Large intestine (tissue), 12 donors: ENCODE measurements around the gene CLCNKB. TPM values are rescaled to one million over a fixed set of nuclear protein-coding genes. Genes with fewer than 3 reads are reported as not detected.
"Not testable (repeated sequence)": the region's sequence is repeated elsewhere in the genome, so short reads cannot be mapped to it uniquely, and the experiment has no call there.

ENCODE experiments used
- DNase-seq, 2 donors: peaks; one replicate each; pipeline versions ENCODE4 v3.0.0 to v3.0.0-alpha.2; 2013
- H3K27ac ChIP-seq: one replicate; pipeline ENCODE4 v1.5.1; 2013; ENCODE audit warnings: low read length
- H3K27me3 ChIP-seq: 2 replicates; pipeline ENCODE4 v1.6.1; 2013; ENCODE audit warnings: low read length; ENCODE audit not compliant: control insufficient read depth, insufficient read depth
- H3K36me3 ChIP-seq: 2 replicates; pipeline ENCODE4 v1.6.1; 2013; ENCODE audit warnings: low read length; ENCODE audit not compliant: control insufficient read depth, insufficient read depth
- H3K4me1 ChIP-seq: one replicate; pipeline ENCODE4 v1.6.1; 2013; ENCODE audit warnings: low read length; ENCODE audit not compliant: control insufficient read depth, insufficient read depth
- H3K4me3 ChIP-seq: one replicate; pipeline ENCODE4 v1.5.1; 2013; ENCODE audit warnings: low read length
- H3K9me3 ChIP-seq: one replicate; pipeline ENCODE4 v1.6.1; 2013; ENCODE audit warnings: mild to moderate bottlenecking, low read depth, low read length, moderate library complexity; ENCODE audit not compliant: control insufficient read depth
- WGBS: methylation state at CpG from one replicate; pipeline ENCODE4 v1.1.5; 2013; ENCODE audit warnings: low lambda C conversion rate; ENCODE audit not compliant: insufficient coverage; 5-methylcytosine and 5-hydroxymethylcytosine counted together
- long read RNA-seq, 11 donors: transcript quantifications; one replicate each; lab custom pipeline, GENCODE V29; 2026
- polyA plus RNA-seq: library from polyadenylated mRNA; unstranded; fragments of 120-200 nt; gene quantifications from one replicate; pipeline ENCODE4 v1.2.1, GENCODE V29; 2013

Gene CLCNKB
- 0.42 TPM for polyA plus RNA-seq
- long read RNA-seq, donor 1: 0 reads
- long read RNA-seq, donor 2: 0 reads
- long read RNA-seq, donor 3: 0 reads
- long read RNA-seq, donor 4: 0 reads
- long read RNA-seq, donor 5: 0 reads
- long read RNA-seq, donor 6: 0 reads
- long read RNA-seq, donor 7: 0 reads
- long read RNA-seq, donor 8, partial matches to known transcripts: 5 of 5 reads
- long read RNA-seq, donor 8, other reads (novel, unspliced or antisense): 0 of 5 reads
- long read RNA-seq, donor 9: 0 reads
- long read RNA-seq, donor 10: 0 reads
- long read RNA-seq, donor 11: 0 reads

DNA sequence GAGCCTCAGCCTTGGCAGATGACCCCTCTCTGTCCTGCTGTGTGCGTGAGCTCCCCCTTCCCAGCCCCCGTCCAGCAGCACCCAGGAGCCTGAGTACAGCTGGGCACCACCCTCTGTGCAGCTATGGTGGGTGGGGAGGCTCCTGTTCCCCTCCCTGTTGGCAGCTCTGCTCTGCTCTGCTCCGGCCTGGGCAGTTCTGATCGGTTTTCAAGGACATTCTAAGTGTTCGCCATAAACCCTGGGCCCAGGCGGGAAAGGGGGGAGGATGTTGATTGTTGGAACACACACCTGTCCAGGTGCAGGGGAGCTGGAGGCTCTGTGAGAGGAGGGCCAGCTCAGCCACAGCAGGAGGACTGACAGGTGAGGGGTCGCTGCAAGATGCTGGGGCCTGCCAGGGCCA is at the start of gene CLCNKB:
CLCNKB (plus strand) TSS at position 262 of the 400 bp plus-strand sequence. CDS start 711 bp downstream, outside the sequence.
- Histone ChIP-seq H3K9me3 (no peaks in the 10 kb centered on the region), H3K4me3 (no peak within 1 kb of the TSS), H3K4me1 (peaks cover 2% of the 10 kb centered on the region), H3K27me3 (no peaks in the 10 kb centered on the region), H3K27ac (no peak within 1 kb of the TSS), H3K36me3 (no peaks in the 10 kb centered on the region)
- whole genome bisulfite sequencing: no CpG with 5 or more reads among the region's 7 CpGs
- DNase-seq: no peak

DNA sequence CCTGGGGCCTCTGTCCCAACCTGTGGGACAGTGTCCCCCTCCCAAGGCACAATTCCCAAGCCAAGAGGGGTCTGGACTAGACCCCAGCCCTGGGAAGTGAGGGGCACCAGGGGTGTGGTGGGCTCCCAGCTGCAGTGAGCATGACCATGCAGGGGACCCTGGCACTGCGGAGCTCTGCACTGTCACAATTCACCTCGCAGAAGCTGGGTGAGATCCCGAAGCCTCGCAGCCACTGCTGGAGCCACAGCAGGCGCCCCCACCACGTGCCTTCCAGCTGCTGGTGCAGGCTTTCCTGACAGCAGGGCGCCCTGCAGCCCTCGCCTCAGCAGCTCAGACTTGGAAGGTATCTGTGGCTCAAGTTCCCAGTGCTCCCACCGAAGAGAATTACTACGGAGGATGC is 49.5 kb upstream of the CLCNKB start:
- H3K36me3 ChIP-seq: no peaks in the 10 kb centered on the region
- no peaks in the 10 kb centered on the region for H3K9me3 ChIP-seq
- no CpG with 5 or more reads among the region's 10 CpGs for WGBS
- no peaks in the 10 kb centered on the region for H3K4me1 ChIP-seq
- no peaks in the 10 kb centered on the region for H3K27me3 ChIP-seq
- no peak overlapping the region for H3K4me3 ChIP-seq
- no peak for DNase-seq
- no peak overlapping the region for H3K27ac ChIP-seq

DNA sequence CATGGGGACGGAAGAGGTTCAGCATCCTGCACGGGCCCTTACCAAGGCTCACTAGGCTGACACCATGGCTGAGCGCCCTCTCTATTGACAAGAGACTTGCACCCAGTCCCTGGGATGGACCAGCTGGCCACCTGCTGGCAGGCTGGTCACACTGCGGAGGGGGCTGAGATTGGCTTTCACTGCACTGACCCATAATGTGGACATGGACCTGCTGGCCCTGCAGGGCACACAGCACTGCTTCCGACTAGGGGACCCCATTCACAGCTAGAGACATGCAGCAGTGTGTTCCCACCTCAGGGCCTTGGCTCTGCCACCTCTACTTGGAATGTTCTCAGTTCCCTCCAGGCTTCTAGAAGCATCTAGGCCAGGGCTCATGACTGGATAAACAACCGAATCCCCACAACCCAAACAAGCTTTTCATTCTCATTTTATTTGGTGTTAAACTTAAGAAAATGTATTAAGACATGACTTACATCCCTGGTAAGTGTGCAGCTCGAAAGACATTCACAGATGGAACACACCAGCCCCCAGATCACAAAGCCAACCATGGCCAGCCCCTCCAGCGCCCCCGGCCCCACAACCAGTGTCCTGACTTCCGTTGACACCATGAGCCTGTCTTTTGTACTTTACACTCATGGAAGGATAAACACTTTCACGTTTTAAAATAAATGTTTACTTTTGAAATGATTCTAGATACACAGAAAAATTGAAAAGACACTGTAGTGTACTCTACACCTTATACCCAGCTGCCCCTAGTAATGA is 48.8 kb upstream of the CLCNKB start:
- 73% methylated on average over 2 of the region's 11 CpGs for WGBS

DNA sequence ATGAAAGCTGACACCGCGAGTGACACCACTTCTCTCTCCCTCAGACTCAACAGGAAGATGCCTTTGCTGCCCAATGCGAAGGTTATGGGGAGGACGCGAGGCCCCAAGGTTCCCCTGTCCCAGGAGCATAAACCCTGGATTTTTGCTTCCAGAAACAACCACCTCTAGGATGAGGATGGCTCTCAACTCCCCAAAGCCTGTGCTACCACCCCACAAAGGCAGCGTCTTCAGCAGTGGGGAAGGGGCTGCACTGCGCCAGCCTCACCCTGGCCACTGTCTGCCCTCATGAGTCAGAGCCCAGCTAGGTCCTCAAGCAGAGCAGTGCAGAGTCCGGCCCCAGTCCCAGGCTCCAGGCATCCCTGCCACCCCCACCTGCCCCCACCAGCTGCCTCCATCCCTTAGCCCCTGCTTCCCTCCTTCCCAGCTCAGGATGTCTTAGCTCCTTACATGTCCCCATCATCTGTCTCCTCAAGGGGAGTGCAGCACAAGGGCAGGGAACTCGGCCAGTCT is 46.5 kb upstream of the CLCNKB start:
- no peak overlapping the region for H3K4me3 ChIP-seq
- WGBS: no CpG with 5 or more reads among the region's 9 CpGs
- H3K9me3 ChIP-seq: no peaks in the 10 kb centered on the region
- DNase-seq: no peak
- H3K36me3 ChIP-seq: no peaks in the 10 kb centered on the region
- H3K27ac ChIP-seq: no peak overlapping the region
- H3K4me1 ChIP-seq: no peaks in the 10 kb centered on the region
- H3K27me3 ChIP-seq: no peaks in the 10 kb centered on the region

More for the DNA sequence above, 48.8 kb upstream of the CLCNKB start:
- Histone ChIP-seq H3K27me3 (no peaks in the 10 kb centered on the region), H3K4me3 (no peak overlapping the region), H3K9me3 (no peaks in the 10 kb centered on the region), H3K36me3 (no peaks in the 10 kb centered on the region), H3K4me1 (no peaks in the 10 kb centered on the region), H3K27ac (no peak overlapping the region)
- DNase-seq: no peak

DNA sequence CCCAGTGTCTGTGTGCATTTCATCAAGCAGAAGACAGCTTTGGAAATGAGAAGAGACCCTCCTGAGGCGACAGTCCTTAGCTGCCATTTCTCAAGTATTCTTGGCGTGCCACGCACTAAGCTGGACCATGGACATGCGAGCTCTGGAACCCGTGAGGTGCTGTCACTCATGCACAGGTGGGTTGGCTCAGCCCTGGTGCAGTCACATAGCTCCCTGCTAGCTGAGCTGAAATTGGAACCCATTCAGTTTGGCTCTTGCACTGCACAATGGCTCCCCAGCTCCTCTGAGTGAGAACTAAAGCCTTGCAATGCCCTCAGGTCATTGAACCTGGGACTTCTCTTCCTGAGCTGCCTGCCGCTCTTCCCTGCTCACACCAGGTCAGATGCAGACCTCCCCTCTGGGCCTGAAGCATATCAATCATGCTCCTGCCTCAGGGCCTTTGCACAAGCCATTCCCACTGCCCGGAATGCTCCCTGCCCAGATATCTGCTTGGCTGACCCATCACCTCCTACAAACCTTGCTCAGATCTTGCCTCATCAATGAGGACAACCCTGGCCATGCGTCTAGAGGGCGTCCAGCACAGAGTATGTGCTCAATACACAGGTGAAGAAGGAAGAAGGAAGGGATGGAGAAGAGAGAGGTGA is 45.8 kb upstream of the CLCNKB start:
- DNase-seq: no peak
- Histone ChIP-seq H3K4me3 (no peak overlapping the region), H3K9me3 (no peaks in the 10 kb centered on the region), H3K4me1 (no peaks in the 10 kb centered on the region), H3K36me3 (no peaks in the 10 kb centered on the region), H3K27me3 (no peaks in the 10 kb centered on the region), H3K27ac (no peak overlapping the region)
- no CpG with 5 or more reads among the region's 9 CpGs for WGBS

DNA sequence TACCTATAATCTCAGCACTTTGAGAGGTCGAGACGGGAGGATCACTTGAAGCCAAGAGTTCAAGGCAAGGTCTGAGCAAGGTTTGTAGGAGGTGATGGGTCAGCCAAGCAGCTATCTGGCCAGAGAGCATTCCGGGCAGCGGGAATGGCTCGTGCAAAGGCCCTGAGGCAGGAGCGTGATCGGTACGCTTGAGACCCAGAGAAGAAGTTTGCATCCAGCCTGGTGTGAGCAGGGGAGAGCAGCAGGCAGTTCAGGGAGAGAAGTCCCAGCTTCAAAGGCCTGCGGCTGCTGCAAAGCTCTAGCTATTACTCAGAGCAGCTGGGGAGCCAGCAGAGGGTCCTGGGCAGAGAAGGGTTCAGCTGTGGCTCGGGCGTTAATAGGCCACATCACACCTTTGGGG is 44.7 kb upstream of the CLCNKB start:
- no peak for DNase-seq
- WGBS: no CpG with 5 or more reads among the region's 11 CpGs
- no peaks in the 10 kb centered on the region for H3K4me1 ChIP-seq

DNA sequence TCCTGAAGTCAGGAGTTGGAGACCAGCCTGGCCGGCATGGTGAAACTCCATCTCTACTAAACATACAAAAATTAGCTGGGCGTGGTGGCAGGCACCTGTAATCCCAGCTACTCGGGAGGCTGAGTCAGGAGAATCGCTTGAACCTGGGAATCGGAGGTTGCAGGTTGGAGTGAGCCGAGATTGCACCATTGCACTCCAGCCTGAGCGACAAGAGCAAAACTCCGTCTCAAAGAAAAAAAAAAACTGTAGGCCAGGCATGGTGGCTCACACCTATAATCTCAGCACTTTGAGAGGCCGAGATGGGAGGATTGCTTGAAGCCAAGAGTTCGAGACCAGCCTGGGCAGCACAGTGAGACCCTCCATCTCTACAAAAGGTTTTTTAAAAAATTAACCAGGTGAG is 42.3 kb upstream of the CLCNKB start:
- H3K4me3 ChIP-seq, H3K9me3 ChIP-seq, H3K4me1 ChIP-seq, H3K27ac ChIP-seq, H3K36me3 ChIP-seq, H3K27me3 ChIP-seq, DNase-seq: not testable (repeated sequence)
- no CpG with 5 or more reads among the region's 10 CpGs for whole genome bisulfite sequencing

More for the DNA sequence above, 44.7 kb upstream of the CLCNKB start:
- H3K27me3 ChIP-seq: no peaks in the 10 kb centered on the region
- no peak overlapping the region for H3K27ac ChIP-seq
- no peaks in the 10 kb centered on the region for H3K9me3 ChIP-seq
- H3K4me3 ChIP-seq: no peak overlapping the region
- no peaks in the 10 kb centered on the region for H3K36me3 ChIP-seq

DNA sequence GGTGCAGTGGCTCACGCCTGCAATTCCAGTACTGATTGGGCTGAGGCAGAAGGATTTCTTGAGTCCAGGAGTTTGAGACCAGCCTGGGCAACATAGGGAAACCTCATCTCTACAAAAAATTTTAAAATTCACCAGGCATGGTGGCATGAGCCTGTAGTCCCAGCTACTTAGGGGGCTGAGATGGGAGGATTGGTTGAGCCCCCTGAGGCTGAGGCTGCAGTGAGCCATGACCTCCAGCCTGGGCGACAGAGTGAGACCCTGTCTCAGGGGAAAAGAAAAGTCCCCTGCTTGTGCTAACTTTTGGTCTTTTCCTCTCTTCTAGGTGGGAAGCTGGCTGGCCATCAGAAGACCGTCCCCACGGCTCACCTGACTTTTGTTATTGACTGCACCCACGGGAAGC is 38.0 kb upstream of the CLCNKB start:
- Histone ChIP-seq H3K9me3 (no peaks in the 10 kb centered on the region), H3K36me3 (no peaks in the 10 kb centered on the region), H3K4me1 (no peaks in the 10 kb centered on the region), H3K4me3 (no peak overlapping the region), H3K27ac (no peak overlapping the region), H3K27me3 (no peaks in the 10 kb centered on the region)
- DNase-seq: no peak
- no CpG with 5 or more reads among the region's 5 CpGs for WGBS

DNA sequence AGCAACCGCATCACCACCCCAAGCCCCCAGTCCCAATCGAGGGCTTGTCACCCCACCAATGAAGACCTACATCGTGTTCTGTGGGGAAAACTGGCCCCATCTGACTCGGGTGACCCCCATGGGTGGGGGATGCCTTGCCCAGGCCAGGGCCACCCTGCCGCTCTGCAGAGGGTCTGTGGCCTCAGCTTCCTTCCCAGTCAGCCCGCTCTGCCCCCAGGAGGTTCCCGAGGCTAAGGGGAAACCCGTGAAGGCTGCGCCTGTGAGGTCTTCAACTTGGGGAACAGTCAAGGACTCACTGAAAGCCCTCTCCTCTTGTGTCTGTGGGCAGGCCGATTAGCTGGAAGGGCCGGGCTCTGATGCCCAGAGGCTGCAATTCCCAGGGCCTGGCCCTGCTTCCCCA is 37.6 kb upstream of the CLCNKB start:
- Histone ChIP-seq H3K36me3 (no peaks in the 10 kb centered on the region), H3K27ac (no peak overlapping the region), H3K4me1 (no peaks in the 10 kb centered on the region), H3K27me3 (no peaks in the 10 kb centered on the region), H3K4me3 (no peak overlapping the region), H3K9me3 (no peaks in the 10 kb centered on the region)
- DNase-seq: no peak
- no CpG with 5 or more reads among the region's 11 CpGs for WGBS
